Spleen (tissue), 7 donors: Measurements from ENCODE around the gene C5.

Experiments used
- POLR2A ChIP-seq, 3 donors: fragments of 450-650 bp; IDR thresholded peaks; one replicate each; pipeline ENCODE4 v1.5.1; 2017; ENCODE audit warnings: antibody characterized with exemption in 3 of 3, mild to moderate bottlenecking in 1 of 3
- POLR2AphosphoS5 ChIP-seq, 3 donors: sonication (generic); formaldehyde crosslinking; IDR thresholded peaks; one replicate each; pipeline ENCODE4 v1.5.1; 2017; ENCODE audit warnings: antibody characterized with exemption in 3 of 3
- TF ChIP-seq, protein P1 (sequence below), 11 experiments: fragments of 200-600 bp in 7 of 11; fragments of 450-650 bp in 4 of 11; sonication (generic) in 4 of 11; IDR thresholded peaks in 8 of 11; conservative IDR thresholded peaks in 3 of 11; 1 replicate in 7 of 11; 2 replicates in 4 of 11; pipeline versions ENCODE4 v1.4.0 to v1.8.0; 2016 to 2021; ENCODE audit warnings: antibody characterized with exemption in 11 of 11, inconsistent platforms in 4 of 11, mild to moderate bottlenecking in 1 of 11
- donor health status: DM: no; HTN: no; CAD: no; lungs with moderate emphysema.
- donor health status: DM: no; HTN: no; CAD: no.
- donor health status: DM: no; HTN: no; CAD: no.

DNA sequence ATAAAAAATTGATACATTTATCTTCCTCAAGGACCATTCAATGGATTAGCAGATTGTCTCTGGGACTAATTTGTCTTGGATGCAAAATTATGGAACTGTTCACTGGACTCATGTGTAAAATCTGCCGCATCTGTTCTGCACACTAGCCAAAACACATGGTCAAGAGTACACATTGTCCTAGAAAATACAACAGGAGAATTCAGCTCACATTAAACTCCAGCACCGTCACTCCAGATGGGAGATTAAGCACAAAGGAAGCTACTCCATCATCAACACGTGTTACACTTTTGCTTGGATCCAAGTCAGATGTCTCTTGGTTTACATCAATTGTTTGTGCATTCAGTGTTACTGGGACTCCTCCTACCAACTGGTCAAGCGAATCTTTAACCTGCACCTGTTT lies 28.8 kb downstream of the C5 start:
- no peak for TF ChIP-seq POLR2AphosphoS5 (IDR thresholded peaks at IDR 0.05)
- TF ChIP-seq, protein P1, sequence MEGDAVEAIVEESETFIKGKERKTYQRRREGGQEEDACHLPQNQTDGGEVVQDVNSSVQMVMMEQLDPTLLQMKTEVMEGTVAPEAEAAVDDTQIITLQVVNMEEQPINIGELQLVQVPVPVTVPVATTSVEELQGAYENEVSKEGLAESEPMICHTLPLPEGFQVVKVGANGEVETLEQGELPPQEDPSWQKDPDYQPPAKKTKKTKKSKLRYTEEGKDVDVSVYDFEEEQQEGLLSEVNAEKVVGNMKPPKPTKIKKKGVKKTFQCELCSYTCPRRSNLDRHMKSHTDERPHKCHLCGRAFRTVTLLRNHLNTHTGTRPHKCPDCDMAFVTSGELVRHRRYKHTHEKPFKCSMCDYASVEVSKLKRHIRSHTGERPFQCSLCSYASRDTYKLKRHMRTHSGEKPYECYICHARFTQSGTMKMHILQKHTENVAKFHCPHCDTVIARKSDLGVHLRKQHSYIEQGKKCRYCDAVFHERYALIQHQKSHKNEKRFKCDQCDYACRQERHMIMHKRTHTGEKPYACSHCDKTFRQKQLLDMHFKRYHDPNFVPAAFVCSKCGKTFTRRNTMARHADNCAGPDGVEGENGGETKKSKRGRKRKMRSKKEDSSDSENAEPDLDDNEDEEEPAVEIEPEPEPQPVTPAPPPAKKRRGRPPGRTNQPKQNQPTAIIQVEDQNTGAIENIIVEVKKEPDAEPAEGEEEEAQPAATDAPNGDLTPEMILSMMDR (IDR thresholded peaks at IDR 0.05 in 8 of 11, conservative IDR thresholded peaks at IDR 0.05 in 3 of 11): no peak
- no peak for TF ChIP-seq POLR2A (IDR thresholded peaks at IDR 0.05)
